SK-N-MC (cell line): ENCODE results near the gene CHD9.

ENCODE experiments used
- DNase-seq: peaks from one replicate; pipeline ENCODE4 v3.0.0-alpha.2; 2011; ENCODE audit warnings: low read depth, low spot score
- H3K27ac ChIP-seq: fragments of 200-600 bp; sonication (generic); 2 replicates; pipeline ENCODE4 v1.5.1; 2016; ENCODE audit warnings: mixed run types
- H3K36me3 ChIP-seq: fragments of 200-600 bp; sonication (generic); 2 replicates; pipeline ENCODE4 v1.6.1; 2017; ENCODE audit warnings: antibody characterized with exemption, low read length, mixed read lengths; ENCODE audit not compliant: insufficient read depth
- H3K4me3 ChIP-seq: fragments of 200-600 bp; sonication (generic); 2 replicates; pipeline ENCODE4 v1.5.1; 2016
- H3K9ac ChIP-seq: fragments of 200-600 bp; sonication (generic); 2 replicates; pipeline ENCODE4 v1.8.0; 2017; ENCODE audit warnings: mixed run types, mixed read lengths; ENCODE audit not compliant: insufficient read length
- H3K9me3 ChIP-seq: fragments of 200-600 bp; sonication (generic); 2 replicates; pipeline ENCODE4 v1.6.1; 2017; ENCODE audit warnings: low read depth, mild to moderate bottlenecking, antibody characterized with exemption, low read length, moderate library complexity, mixed read lengths
- EZH2 ChIP-seq: fragments of 200-600 bp; sonication (generic); IDR thresholded peaks from one replicate; pipeline ENCODE4 v1.6.1; 2017; ENCODE audit warnings: antibody characterized with exemption
- FOXP2 ChIP-seq: optimal IDR thresholded peaks from 2 replicates; pipeline ENCODE3; 2011; ENCODE audit warnings: mild to moderate bottlenecking, moderate library complexity; ENCODE audit not compliant: insufficient read depth; ENCODE audit errors: extremely low read length, control extremely low read depth
- POLR2AphosphoS5 ChIP-seq: IDR thresholded peaks from 2 replicates; pipeline ENCODE4 v1.6.1; 2012; ENCODE audit warnings: mild to moderate bottlenecking, low read depth, low read length, borderline replicate concordance

CHD9 gene

GRCh38 chr16:53055541-53056391 lies 975 bp downstream of the CHD9 start:
- Histone ChIP-seq H3K27ac (no peak overlapping the region), H3K4me3 (peak overlapping the region; percentile 83), H3K9ac (peak overlapping the region; percentile 53), H3K9me3 (no peaks in the 10 kb centered on the region), H3K36me3 (no peaks in the 10 kb centered on the region)
- TF ChIP-seq EZH2 (no peak), FOXP2 (no peak), POLR2AphosphoS5 (no peak)
- no peak for DNase-seq

GRCh38 chr16:53056392-53056881 lies 1.6 kb downstream of the CHD9 start:
- Histone ChIP-seq H3K27ac (no peak overlapping the region), H3K36me3 (no peaks in the 10 kb centered on the region), H3K9ac (no peak overlapping the region), H3K9me3 (no peaks in the 10 kb centered on the region), H3K4me3 (no peak overlapping the region)
- DNase-seq: no peak
- TF ChIP-seq POLR2AphosphoS5: no peak
- TF ChIP-seq FOXP2: no peak
- no peak for TF ChIP-seq EZH2

GRCh38 chr16:53057658-53058057 lies 2.9 kb downstream of the CHD9 start:
- no peaks in the 10 kb centered on the region for H3K9me3 ChIP-seq
- no peak for TF ChIP-seq EZH2
- H3K27ac ChIP-seq: no peak overlapping the region
- no peak for DNase-seq
- no peak overlapping the region for H3K9ac ChIP-seq
- no peak overlapping the region for H3K4me3 ChIP-seq
- H3K36me3 ChIP-seq: no peaks in the 10 kb centered on the region

GRCh38 chr16:53058441-53058840 lies 3.6 kb downstream of the CHD9 start:
- Histone ChIP-seq H3K36me3 (no peaks in the 10 kb centered on the region), H3K9me3 (no peaks in the 10 kb centered on the region), H3K9ac (no peak overlapping the region), H3K4me3 (no peak overlapping the region), H3K27ac (no peak overlapping the region)
- DNase-seq: no peak
- TF ChIP-seq FOXP2: no peak
- no peak for TF ChIP-seq EZH2
- TF ChIP-seq POLR2AphosphoS5: no peak

- H3K9me3 ChIP-seq: no peaks in the 10 kb centered on the region
- H3K36me3 ChIP-seq: no peaks in the 10 kb centered on the region
- no peak for DNase-seq
- no peak overlapping the region for H3K9ac ChIP-seq
- no peak overlapping the region for H3K4me3 ChIP-seq
- no peak overlapping the region for H3K27ac ChIP-seq
- TF ChIP-seq POLR2AphosphoS5 (no peak), EZH2 (no peak), FOXP2 (no peak)
These were observed 4.1 kb downstream of the CHD9 start for GRCh38 chr16:53058882-53059281.

GRCh38 chr16:53059672-53060071 lies 4.9 kb downstream of the CHD9 start:
- Histone ChIP-seq H3K9ac (no peak overlapping the region), H3K36me3 (no peaks in the 10 kb centered on the region), H3K27ac (no peak overlapping the region), H3K9me3 (no peaks in the 10 kb centered on the region), H3K4me3 (no peak overlapping the region)
- TF ChIP-seq FOXP2: no peak
- no peak for TF ChIP-seq EZH2
- TF ChIP-seq POLR2AphosphoS5: no peak
- no peak for DNase-seq

- Histone ChIP-seq H3K9me3 (no peaks in the 10 kb centered on the region), H3K27ac (no peak overlapping the region), H3K36me3 (no peaks in the 10 kb centered on the region), H3K4me3 (no peak overlapping the region), H3K9ac (no peak overlapping the region)
- no peak for TF ChIP-seq EZH2
- no peak for TF ChIP-seq FOXP2
- no peak for TF ChIP-seq POLR2AphosphoS5
- DNase-seq: no peak
These were observed 6.5 kb downstream of the CHD9 start for GRCh38 chr16:53061256-53061655.

- DNase-seq: no peak
- TF ChIP-seq FOXP2 (no peak), EZH2 (no peak), POLR2AphosphoS5 (no peak)
- no peaks in the 10 kb centered on the region for H3K9me3 ChIP-seq
- no peak overlapping the region for H3K9ac ChIP-seq
- H3K36me3 ChIP-seq: no peaks in the 10 kb centered on the region
- no peak overlapping the region for H3K27ac ChIP-seq
- H3K4me3 ChIP-seq: no peak overlapping the region
These were observed 6.9 kb downstream of the CHD9 start for GRCh38 chr16:53061701-53062159.
